Trophoblast cell (in vitro differentiated cells and primary cell): ENCODE results near the gene ISX.

Source experiments
- DNase-seq, 2 donors: peaks; one replicate each; pipeline ENCODE4 v3.0.0-alpha.2; 2016
- H2AFZ ChIP-seq: 2 replicates; pipeline ENCODE4 v1.6.1; 2013; ENCODE audit warnings: low read length, moderate library complexity, mild to moderate bottlenecking; ENCODE audit not compliant: insufficient read depth, poor library complexity
- H2AK5ac ChIP-seq: 2 replicates; pipeline ENCODE4 v1.6.1; 2013; ENCODE audit warnings: mild to moderate bottlenecking, low read length
- H2BK120ac ChIP-seq: 2 replicates; pipeline ENCODE4 v1.6.1; 2013; ENCODE audit warnings: low read length, mild to moderate bottlenecking, moderate library complexity; ENCODE audit not compliant: insufficient read depth, poor library complexity
- H2BK12ac ChIP-seq: 2 replicates; pipeline ENCODE4 v1.6.1; 2013; ENCODE audit warnings: mild to moderate bottlenecking, low read length, moderate library complexity
- H2BK5ac ChIP-seq: 2 replicates; pipeline ENCODE4 v1.6.1; 2013; ENCODE audit warnings: low read length, low read depth, moderate library complexity, mild to moderate bottlenecking; ENCODE audit not compliant: poor library complexity
- H3K14ac ChIP-seq: 2 replicates; pipeline ENCODE4 v1.6.1; 2013; ENCODE audit warnings: mild to moderate bottlenecking, low read length
- H3K18ac ChIP-seq: 2 replicates; pipeline ENCODE4 v1.6.1; 2013; ENCODE audit warnings: mild to moderate bottlenecking, low read length
- H3K23ac ChIP-seq: 2 replicates; pipeline ENCODE4 v1.6.1; 2013; ENCODE audit warnings: low read length
- H3K27ac ChIP-seq: 2 replicates; pipeline ENCODE4 v1.5.1; 2013; ENCODE audit warnings: low read depth, mild to moderate bottlenecking, inconsistent platforms, low read length, moderate library complexity
- H3K27me3 ChIP-seq: 2 replicates; pipeline ENCODE4 v1.6.1; 2013; ENCODE audit warnings: inconsistent platforms, mild to moderate bottlenecking, low read length, moderate library complexity; ENCODE audit not compliant: insufficient read depth
- H3K36me3 ChIP-seq, 2 experiments: 1 replicate in 1 of 2; 2 replicates in 1 of 2; pipeline ENCODE4 v1.6.1; 2013; ENCODE audit warnings: low read length in 2 of 2, mild to moderate bottlenecking in 2 of 2, moderate library complexity in 1 of 2; ENCODE audit not compliant: insufficient read depth in 2 of 2, control insufficient read depth in 1 of 2
- H3K4ac ChIP-seq: 2 replicates; pipeline ENCODE4 v1.6.1; 2013; ENCODE audit warnings: low read depth, mild to moderate bottlenecking, low read length, moderate library complexity
- H3K4me1 ChIP-seq, 2 experiments: 1 replicate in 1 of 2; 2 replicates in 1 of 2; pipeline ENCODE4 v1.6.1; 2013; ENCODE audit warnings: low read length in 2 of 2, mild to moderate bottlenecking in 2 of 2, moderate library complexity in 1 of 2; ENCODE audit not compliant: insufficient read depth in 2 of 2, control insufficient read depth in 1 of 2
- H3K4me2 ChIP-seq: 2 replicates; pipeline ENCODE4 v1.6.1; 2013; ENCODE audit warnings: inconsistent platforms, mild to moderate bottlenecking, low read length, moderate library complexity
- H3K4me3 ChIP-seq: 2 replicates; pipeline ENCODE4 v1.5.1; 2013; ENCODE audit warnings: mild to moderate bottlenecking, low read depth, low read length, inconsistent platforms
- H3K79me1 ChIP-seq: one replicate; pipeline ENCODE4 v1.6.1; 2013; ENCODE audit warnings: low read length
- H3K79me2 ChIP-seq: 2 replicates; pipeline ENCODE4 v1.6.1; 2013; ENCODE audit warnings: low read length, mild to moderate bottlenecking; ENCODE audit not compliant: control insufficient read depth, insufficient read depth, poor library complexity
- H3K9ac ChIP-seq: 2 replicates; pipeline ENCODE4 v1.6.1; 2013; ENCODE audit warnings: mild to moderate bottlenecking, low read length
- H3K9me3 ChIP-seq: 2 replicates; pipeline ENCODE4 v1.6.1; 2013; ENCODE audit warnings: low read depth, mild to moderate bottlenecking, control low read depth, inconsistent platforms, low read length; ENCODE audit not compliant: insufficient read depth
- H4K12ac ChIP-seq: 2 replicates; pipeline ENCODE4 v1.6.1; 2013; ENCODE audit warnings: low read depth, mild to moderate bottlenecking, low read length, moderate library complexity
- H4K8ac ChIP-seq: 2 replicates; pipeline ENCODE4 v1.6.1; 2013; ENCODE audit warnings: low read depth, mild to moderate bottlenecking, low read length, moderate library complexity
- H4K91ac ChIP-seq: one replicate; pipeline ENCODE4 v1.6.1; 2013; ENCODE audit warnings: low read depth, mild to moderate bottlenecking, low read length, moderate library complexity
- WGBS: extraction: QIAGEN DNeasy Blood & Tissue Kit; methylation state at CpG from one replicate; pipeline ENCODE4 v1.1.7; 2013; ENCODE audit warnings: missing lambda C conversion rate; ENCODE audit not compliant: insufficient read length, insufficient coverage; ENCODE audit errors: extremely low coverage; 5-methylcytosine and 5-hydroxymethylcytosine counted together

ISX gene

GRCh38 chr22:35109616-35110015 is 43.7 kb downstream of the ISX start:
- no peaks in the 10 kb centered on the region for H3K27me3 ChIP-seq
- H2BK120ac ChIP-seq, result no peak overlapping the region
- no peak overlapping the region for H3K14ac ChIP-seq
- H4K8ac ChIP-seq, result no peak overlapping the region
- no peak overlapping the region for H4K12ac ChIP-seq
- H3K4ac ChIP-seq, result no peak overlapping the region
- no peaks in the 10 kb centered on the region for H3K79me1 ChIP-seq
- no peak overlapping the region for H2BK5ac ChIP-seq
- H3K18ac ChIP-seq, result no peak overlapping the region
- H2AK5ac ChIP-seq, result no peak overlapping the region
- no peak overlapping the region for H3K9ac ChIP-seq
- no peak overlapping the region for H3K4me3 ChIP-seq
- no peaks in the 10 kb centered on the region for H3K4me1 ChIP-seq
- H3K4me2 ChIP-seq, result no peak overlapping the region
- no CpG with 5 or more reads among the region's 4 CpGs for WGBS
- no peak overlapping the region for H2AFZ ChIP-seq
- H2BK12ac ChIP-seq, result no peak overlapping the region
- H3K23ac ChIP-seq, result no peak overlapping the region
- H3K27ac ChIP-seq, result no peak overlapping the region
- H3K79me2 ChIP-seq, result no peaks in the 10 kb centered on the region
- H3K36me3 ChIP-seq, result no peaks in the 10 kb centered on the region
- DNase-seq, result no peak
- no peak overlapping the region for H4K91ac ChIP-seq
- H3K9me3 ChIP-seq, result peaks cover 4% of the 10 kb centered on the region

GRCh38 chr22:35111244-35111643 is 45.3 kb downstream of the ISX start:
- Histone ChIP-seq H4K91ac (no peak overlapping the region), H3K4me3 (no peak overlapping the region), H3K27ac (no peak overlapping the region), H3K9ac (no peak overlapping the region), H2BK5ac (no peak overlapping the region), H3K36me3 (no peaks in the 10 kb centered on the region), H2AFZ (no peak overlapping the region), H3K4me2 (no peak overlapping the region), H4K8ac (no peak overlapping the region), H3K79me1 (no peaks in the 10 kb centered on the region), H3K18ac (no peak overlapping the region), H3K14ac (no peak overlapping the region), H2BK12ac (no peak overlapping the region), H3K23ac (no peak overlapping the region), H2BK120ac (no peak overlapping the region), H3K9me3 (peaks cover 4% of the 10 kb centered on the region), H3K4ac (no peak overlapping the region), H3K4me1 (no peaks in the 10 kb centered on the region), H3K79me2 (no peaks in the 10 kb centered on the region), H4K12ac (no peak overlapping the region), H3K27me3 (no peaks in the 10 kb centered on the region), H2AK5ac (no peak overlapping the region)
- no CpG with 5 or more reads among the region's 3 CpGs for WGBS
- DNase-seq, result no peak

- Histone ChIP-seq H3K14ac (no peak overlapping the region), H3K18ac (no peak overlapping the region), H4K8ac (no peak overlapping the region), H3K4me3 (no peak overlapping the region), H3K36me3 (no peaks in the 10 kb centered on the region), H3K27ac (no peak overlapping the region), H3K79me1 (no peaks in the 10 kb centered on the region), H2AK5ac (no peak overlapping the region), H2AFZ (no peak overlapping the region), H3K9ac (no peak overlapping the region), H3K23ac (no peak overlapping the region), H3K4ac (no peak overlapping the region), H2BK5ac (no peak overlapping the region), H2BK12ac (no peak overlapping the region), H3K9me3 (peaks cover 5% of the 10 kb centered on the region), H3K27me3 (no peaks in the 10 kb centered on the region), H3K79me2 (no peaks in the 10 kb centered on the region), H3K4me1 (no peaks in the 10 kb centered on the region), H3K4me2 (no peak overlapping the region), H4K91ac (no peak overlapping the region), H4K12ac (no peak overlapping the region), H2BK120ac (no peak overlapping the region)
- DNase-seq, result no peak
- WGBS, result no CpG with 5 or more reads among the region's 10 CpGs
These were observed 47.4 kb downstream of the ISX start for GRCh38 chr22:35113341-35113740.

GRCh38 chr22:35114131-35114980 is 48.4 kb downstream of the ISX start:
- peaks cover 5% of the 10 kb centered on the region for H3K9me3 ChIP-seq
- H2AFZ ChIP-seq, result no peak overlapping the region
- H3K18ac ChIP-seq, result no peak overlapping the region
- H2BK5ac ChIP-seq, result no peak overlapping the region
- no peaks in the 10 kb centered on the region for H3K27me3 ChIP-seq
- H3K27ac ChIP-seq, result no peak overlapping the region
- H3K79me1 ChIP-seq, result no peaks in the 10 kb centered on the region
- no CpG with 5 or more reads among the region's 14 CpGs for WGBS
- no peak overlapping the region for H4K8ac ChIP-seq
- no peak overlapping the region for H4K12ac ChIP-seq
- no peak overlapping the region for H3K9ac ChIP-seq
- H3K4me2 ChIP-seq, result no peak overlapping the region
- no peak overlapping the region for H2BK120ac ChIP-seq
- H3K4ac ChIP-seq, result no peak overlapping the region
- H3K36me3 ChIP-seq, result no peaks in the 10 kb centered on the region
- no peaks in the 10 kb centered on the region for H3K4me1 ChIP-seq
- DNase-seq, result no peak
- H3K23ac ChIP-seq, result no peak overlapping the region
- no peak overlapping the region for H2AK5ac ChIP-seq
- H2BK12ac ChIP-seq, result no peak overlapping the region
- H3K79me2 ChIP-seq, result no peaks in the 10 kb centered on the region
- no peak overlapping the region for H4K91ac ChIP-seq
- H3K4me3 ChIP-seq, result no peak overlapping the region
- no peak overlapping the region for H3K14ac ChIP-seq
